Measurements from ENCODE around the gene TALDO1.

Gene TALDO1

GRCh38 chr11:737899-738298 lies 9.4 kb upstream of the TALDO1 start:
- peak; percentile 56 for DNase-seq

GRCh38 chr11:742156-742546 lies 5.1 kb upstream of the TALDO1 start:
- DNase-seq: no peak

DNA sequence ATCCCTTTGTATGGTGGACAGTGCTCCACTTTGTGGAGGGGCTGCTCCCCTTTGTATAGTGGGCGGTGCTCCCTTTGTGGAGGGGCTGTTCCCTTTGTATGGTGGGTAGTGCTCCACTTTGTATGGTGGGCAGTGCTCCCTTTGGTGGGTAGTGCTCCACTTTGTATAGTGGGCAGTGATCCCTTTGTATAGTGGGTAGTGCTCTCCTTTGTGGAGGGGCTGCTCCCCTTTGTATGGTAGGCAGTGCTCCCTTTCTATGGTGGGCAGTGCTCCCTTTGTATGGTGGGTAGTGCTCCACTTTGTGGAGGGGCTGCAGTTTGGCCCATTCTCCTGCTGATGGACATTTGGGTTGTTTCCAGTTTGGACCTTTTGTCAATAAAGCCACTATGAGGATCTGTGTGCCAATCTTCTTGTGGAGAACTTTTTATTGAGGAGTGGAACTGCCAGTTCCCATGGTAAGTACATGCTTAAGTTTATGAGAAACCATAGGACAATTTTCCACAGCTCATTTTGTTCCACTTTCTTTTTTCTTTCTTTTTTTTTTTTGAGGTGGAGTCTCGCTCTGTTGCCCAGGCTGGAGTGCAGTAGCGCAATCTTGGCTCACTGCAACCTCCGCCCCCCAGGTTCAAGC lies 4.6 kb upstream of the TALDO1 start:
- DNase-seq: no peak

- no peak for DNase-seq
These were observed 1.8 kb upstream of the TALDO1 start for GRCh38 chr11:745428-745827.

GRCh38 chr11:746289-747157 lies 741 bp upstream of the TALDO1 start:
- DNase-seq: peak; percentile 46

- DNase-seq: no peak
These were observed 719 bp downstream of the TALDO1 start for GRCh38 chr11:748007-748359.

GRCh38 chr11:749731-750130 lies 2.5 kb downstream of the TALDO1 start:
- no peak for DNase-seq

GRCh38 chr11:760236-760635 lies 13.0 kb downstream of the TALDO1 start:
- DNase-seq: no peak

DNA sequence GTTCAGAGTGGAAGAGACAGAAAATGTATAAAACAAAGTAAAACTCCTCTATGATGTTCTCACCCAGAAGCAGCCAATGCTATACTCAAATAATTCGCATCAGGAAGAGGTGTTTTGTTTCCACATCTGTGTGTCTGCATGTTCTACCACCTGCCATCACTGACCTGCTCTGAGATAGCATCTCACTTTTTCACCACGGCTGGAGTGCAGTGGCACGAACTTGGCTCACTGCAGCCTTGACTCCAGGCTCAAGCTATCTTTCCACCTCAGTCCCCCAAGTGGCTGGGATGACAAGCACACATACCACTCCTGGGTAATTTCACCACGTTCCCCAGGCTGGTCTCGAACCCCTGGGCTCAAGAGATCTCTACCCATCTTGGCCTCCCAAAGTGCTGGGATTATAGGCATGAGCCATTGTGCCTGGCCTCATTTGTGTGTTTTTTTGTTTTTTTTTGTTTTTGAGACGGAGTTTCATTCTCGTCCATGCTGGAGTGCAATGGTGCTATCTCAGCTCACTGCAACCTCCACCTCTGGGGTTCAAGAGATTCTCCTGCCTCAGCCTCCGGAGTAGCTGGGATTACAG lies 14.4 kb downstream of the TALDO1 start:
- no peak for DNase-seq

DNA sequence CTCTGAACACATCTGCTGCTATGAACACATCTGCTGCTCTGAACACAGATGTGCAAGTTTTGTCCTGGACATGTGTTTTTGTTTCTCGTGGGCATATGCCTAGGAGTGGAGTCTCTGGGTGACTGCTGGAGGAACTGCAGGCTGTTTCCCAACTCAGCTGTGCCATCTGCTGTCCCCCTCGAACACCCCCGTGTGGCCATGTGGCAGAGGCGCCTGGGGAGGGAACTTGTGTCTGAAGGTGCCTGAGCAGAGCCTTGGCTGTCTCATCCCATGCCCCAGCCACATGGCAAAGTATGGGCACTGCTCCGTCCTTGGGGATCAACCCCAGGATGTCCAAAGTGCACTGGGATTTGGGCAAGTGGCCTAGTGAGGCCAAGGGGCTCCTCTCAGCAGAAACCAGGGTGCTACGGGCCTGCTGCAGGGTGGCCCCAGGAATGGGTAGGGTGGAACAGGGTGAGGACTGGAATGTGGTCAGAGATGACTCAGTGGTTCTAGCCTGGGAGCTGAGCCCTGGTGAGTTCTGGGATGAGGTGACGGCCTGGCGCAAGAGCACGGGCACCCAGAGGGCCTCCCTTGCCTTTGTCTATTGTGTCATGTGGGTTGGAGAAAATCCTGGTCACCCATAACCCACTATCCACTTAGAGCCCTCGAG lies 15.3 kb downstream of the TALDO1 start:
- DNase-seq: no peak

GRCh38 chr11:763073-763463 lies 15.8 kb downstream of the TALDO1 start:
- no peak for DNase-seq

- DNase-seq: no peak
These were observed 16.5 kb downstream of the TALDO1 start for GRCh38 chr11:763549-764321.

- no peak for DNase-seq
These were observed 17.2 kb downstream of the TALDO1 start for GRCh38 chr11:764322-765024.

DNA sequence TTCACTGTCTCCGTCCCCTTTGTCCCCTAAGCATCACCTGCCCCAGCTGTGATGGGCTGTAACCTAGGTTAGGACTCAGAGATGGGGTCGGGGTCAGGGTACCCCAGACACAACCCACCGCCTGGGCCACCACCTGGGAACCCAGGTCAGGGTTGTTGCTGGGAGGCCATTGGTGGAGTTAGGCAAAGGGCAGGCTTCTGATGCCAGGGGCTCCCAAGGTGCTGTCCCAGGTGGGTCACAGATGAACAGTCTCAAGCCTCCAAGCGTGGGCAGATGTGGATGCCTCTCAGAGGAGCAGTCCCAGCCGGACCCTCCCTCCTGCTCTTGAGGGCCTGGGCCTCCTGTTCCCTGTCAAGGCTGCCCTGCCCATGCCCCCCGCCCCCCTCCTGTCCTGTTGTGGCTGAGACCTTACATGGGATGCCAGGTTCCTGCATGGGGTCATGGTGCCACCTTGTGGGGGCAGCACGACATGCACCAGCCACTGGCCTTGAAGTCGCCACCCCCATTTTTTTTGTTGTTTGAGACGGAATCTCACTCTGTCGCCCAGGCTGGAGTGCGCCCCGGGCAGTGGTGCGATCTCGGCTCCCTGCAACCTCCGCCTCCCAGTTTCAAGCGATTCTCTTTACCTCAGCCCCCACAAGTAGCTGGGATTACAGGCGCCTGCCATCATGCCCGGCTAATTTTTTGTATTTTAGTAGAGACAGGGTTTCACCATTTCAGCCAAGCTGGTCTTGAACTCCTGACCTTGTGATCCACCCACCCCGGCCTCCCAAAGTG lies 17.9 kb downstream of the TALDO1 start:
- DNase-seq: peak; percentile 75

- DNase-seq: no peak
These were observed 18.5 kb downstream of the TALDO1 start for GRCh38 chr11:765802-766091.

DNA sequence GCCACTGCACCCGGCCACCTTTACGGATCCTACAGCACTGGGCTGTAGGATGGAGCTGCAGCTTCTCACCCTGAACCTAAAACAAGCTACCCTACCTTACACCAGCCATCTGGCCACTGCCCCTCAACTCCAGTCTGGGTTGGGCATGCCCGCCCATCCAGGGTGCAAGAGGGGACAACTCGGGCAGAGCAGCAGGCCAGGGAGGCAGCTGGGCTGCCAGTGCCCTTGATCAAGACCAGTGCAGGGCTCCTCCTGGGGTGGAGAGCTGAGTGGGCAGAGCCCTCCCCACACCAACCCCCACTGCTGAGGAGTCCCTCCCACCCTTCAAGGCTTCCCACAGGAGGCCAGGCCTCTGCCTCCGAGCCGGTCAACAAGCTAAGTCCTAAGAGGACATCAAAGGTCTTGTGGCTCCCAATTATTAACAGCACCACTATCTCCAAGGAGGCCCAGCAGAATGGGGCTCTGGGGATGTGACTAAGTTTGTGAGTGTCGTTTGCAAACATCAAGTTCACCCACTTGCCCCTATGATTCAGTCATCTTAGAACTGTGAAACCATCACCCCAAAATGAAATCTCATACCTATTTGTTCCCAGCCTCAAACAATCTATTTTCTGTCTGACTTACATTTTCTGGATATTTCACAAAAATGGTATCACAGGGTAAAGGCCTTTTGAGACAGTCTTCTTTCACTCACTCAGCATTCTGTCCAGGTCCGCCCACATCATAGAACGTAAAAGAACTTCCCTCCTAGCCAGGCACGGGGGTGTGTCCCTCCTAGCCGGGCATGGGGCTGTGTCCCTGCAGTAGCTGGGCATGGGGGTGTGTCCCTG lies 19.1 kb downstream of the TALDO1 start:
- no peak for DNase-seq

- DNase-seq: no peak
These were observed 19.6 kb downstream of the TALDO1 start for GRCh38 chr11:766936-767210.

- no peak for DNase-seq
These were observed 20.0 kb downstream of the TALDO1 start for GRCh38 chr11:767238-767637.

DNA sequence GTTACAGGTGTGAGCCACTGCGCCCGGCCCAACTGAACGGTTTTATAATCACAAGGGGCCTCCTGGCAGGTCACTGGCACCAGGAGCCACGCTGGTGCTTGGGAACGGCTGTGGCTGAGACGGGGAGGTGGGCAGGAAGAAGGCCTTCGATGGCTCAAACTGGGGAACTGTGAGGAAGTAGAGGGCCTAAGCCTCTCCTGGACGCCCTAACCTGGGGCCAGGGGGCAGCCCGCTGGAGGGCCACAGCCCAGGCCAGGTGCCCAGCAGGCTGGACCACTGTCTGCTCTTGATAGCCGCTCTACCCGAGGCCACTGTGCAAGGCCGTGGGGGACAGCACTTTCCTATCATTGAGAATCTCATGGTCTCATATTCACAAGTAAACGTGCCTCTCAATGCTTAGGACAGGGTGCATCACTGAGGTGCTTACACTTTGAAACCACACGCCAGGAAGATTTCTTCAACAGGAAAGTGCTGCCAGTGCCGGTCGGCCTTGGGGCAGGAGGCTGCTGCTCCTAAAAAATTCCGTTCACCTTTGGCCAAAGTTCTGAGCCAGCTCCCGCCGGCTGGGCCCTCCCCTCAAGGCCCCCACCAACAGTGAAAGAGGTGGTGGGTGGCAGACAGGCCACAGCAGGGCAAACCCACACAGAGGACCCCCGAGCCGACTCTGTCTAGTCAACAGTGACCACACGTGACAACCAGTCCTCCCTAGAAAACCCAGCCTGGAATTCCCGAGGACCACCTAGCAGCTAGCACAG lies 22.8 kb downstream of the TALDO1 start:
- no peak for DNase-seq

Measured in CD4-positive, alpha-beta T cell treated with Interleukin-17A for 4 hours (primary cell).